Fibroblast of the conjunctiva (primary cell): Measurements from ENCODE around the gene PAOX.

Experiments
- DNase-seq: peaks from one replicate; pipeline ENCODE4 v3.0.0-alpha.2; 2010; ENCODE audit warnings: low read depth

PAOX gene

GRCh38 chr10:133379152-133379800 is at the start of gene PAOX:
Gene PAOX, plus strand, starts transcription at chr10:133379262. Its CDS starts 55 bp downstream, at chr10:133379317.
- peak; percentile 32 for DNase-seq

- DNase-seq, result peak; percentile 68
Measured at GRCh38 chr10:133329491-133330202, 49.4 kb upstream of the PAOX start.

- no peak for DNase-seq
Measured at GRCh38 chr10:133332936-133333699, 45.9 kb upstream of the PAOX start.

- no peak for DNase-seq
Measured at GRCh38 chr10:133334503-133335245, 44.4 kb upstream of the PAOX start.

GRCh38 chr10:133335246-133336117 is 43.6 kb upstream of the PAOX start:
- no peak for DNase-seq

GRCh38 chr10:133336118-133336576 is 42.9 kb upstream of the PAOX start:
- DNase-seq, result no peak

- no peak for DNase-seq
Measured at GRCh38 chr10:133336577-133337369, 42.3 kb upstream of the PAOX start, which contains the start of gene CALY. Gene CALY, minus strand, starts transcription at chr10:133336896. Its CDS starts 7,907 bp downstream, at chr10:133328989.

- no peak for DNase-seq
Measured at GRCh38 chr10:133337370-133337725, 41.7 kb upstream of the PAOX start.

- DNase-seq, result no peak
Measured at GRCh38 chr10:133338080-133339071, 40.7 kb upstream of the PAOX start.

GRCh38 chr10:133339708-133340380 is 39.2 kb upstream of the PAOX start:
- DNase-seq, result no peak

GRCh38 chr10:133341983-133342382 is 37.1 kb upstream of the PAOX start:
- no peak for DNase-seq

- DNase-seq, result no peak
Measured at GRCh38 chr10:133342942-133343341, 36.1 kb upstream of the PAOX start.

GRCh38 chr10:133343558-133343957 is 35.5 kb upstream of the PAOX start:
- DNase-seq, result no peak

- DNase-seq, result no peak
Measured at GRCh38 chr10:133344236-133344635, 34.8 kb upstream of the PAOX start.

GRCh38 chr10:133346413-133346812 is 32.6 kb upstream of the PAOX start:
- DNase-seq, result no peak

- no peak for DNase-seq
Measured at GRCh38 chr10:133347710-133348517, 31.1 kb upstream of the PAOX start.

- no peak for DNase-seq
Measured at GRCh38 chr10:133349160-133349568, 29.9 kb upstream of the PAOX start.
